NCI-H1105 (cell line): ENCODE results near the gene FNBP1.

Experiments used
- DNase-seq: peaks from one replicate; lab custom pipeline; 2025; lab: John Stamatoyannopoulos, UW

Gene FNBP1

GRCh38 chr9:129889941-129890717, 152.9 kb downstream of the FNBP1 start:
- no peak for DNase-seq

- no peak for DNase-seq
Observed at GRCh38 chr9:129889122-129889940, 153.7 kb downstream of the FNBP1 start.

- no peak for DNase-seq
Observed at GRCh38 chr9:129888293-129889121, 154.5 kb downstream of the FNBP1 start.

- DNase-seq: no peak
Observed at GRCh38 chr9:129887334-129888292, 155.4 kb downstream of the FNBP1 start.

GRCh38 chr9:129886226-129887174, 156.5 kb downstream of the FNBP1 start:
- DNase-seq: no peak

- no peak for DNase-seq
Observed at GRCh38 chr9:129885670-129886106, 157.3 kb downstream of the FNBP1 start.

GRCh38 chr9:129885018-129885669, 157.8 kb downstream of the FNBP1 start:
- no peak for DNase-seq

- peak; percentile 89 for DNase-seq
Observed at GRCh38 chr9:129884220-129885017, 158.6 kb downstream of the FNBP1 start.

- no peak for DNase-seq
Observed at GRCh38 chr9:129881547-129882324, 161.3 kb downstream of the FNBP1 start.

- DNase-seq: no peak
Observed at GRCh38 chr9:129880654-129881546, 162.1 kb downstream of the FNBP1 start.

- DNase-seq: no peak
Observed at GRCh38 chr9:129879991-129880653, 162.9 kb downstream of the FNBP1 start.

- no peak for DNase-seq
Observed at GRCh38 chr9:129879103-129879699, 163.8 kb downstream of the FNBP1 start.

- DNase-seq: no peak
Observed at GRCh38 chr9:129878291-129878690, 164.7 kb downstream of the FNBP1 start.

- no peak for DNase-seq
Observed at GRCh38 chr9:129876815-129877214, 166.2 kb downstream of the FNBP1 start.

GRCh38 chr9:129875687-129876395, 167.1 kb downstream of the FNBP1 start:
- DNase-seq: no peak
